Stimulated activated CD8-positive, alpha-beta memory T cell treated with anti-CD3 and anti-CD28 coated beads, Interleukin-12 subunit alpha, Interleukin-12 subunit beta, amount 100 ng/mL, for 24 hours (primary cell): ENCODE results near the gene STK32C.
"Not testable (repeated sequence)": the region's sequence is repeated elsewhere in the genome, so short reads cannot be mapped to it uniquely, and the experiment has no call there.

ENCODE experiments used
- DNase-seq: peaks from one replicate; pipeline ENCODE4 v3.0.0-alpha.2; 2020; ENCODE audit errors: extremely low read depth

Gene STK32C

DNA sequence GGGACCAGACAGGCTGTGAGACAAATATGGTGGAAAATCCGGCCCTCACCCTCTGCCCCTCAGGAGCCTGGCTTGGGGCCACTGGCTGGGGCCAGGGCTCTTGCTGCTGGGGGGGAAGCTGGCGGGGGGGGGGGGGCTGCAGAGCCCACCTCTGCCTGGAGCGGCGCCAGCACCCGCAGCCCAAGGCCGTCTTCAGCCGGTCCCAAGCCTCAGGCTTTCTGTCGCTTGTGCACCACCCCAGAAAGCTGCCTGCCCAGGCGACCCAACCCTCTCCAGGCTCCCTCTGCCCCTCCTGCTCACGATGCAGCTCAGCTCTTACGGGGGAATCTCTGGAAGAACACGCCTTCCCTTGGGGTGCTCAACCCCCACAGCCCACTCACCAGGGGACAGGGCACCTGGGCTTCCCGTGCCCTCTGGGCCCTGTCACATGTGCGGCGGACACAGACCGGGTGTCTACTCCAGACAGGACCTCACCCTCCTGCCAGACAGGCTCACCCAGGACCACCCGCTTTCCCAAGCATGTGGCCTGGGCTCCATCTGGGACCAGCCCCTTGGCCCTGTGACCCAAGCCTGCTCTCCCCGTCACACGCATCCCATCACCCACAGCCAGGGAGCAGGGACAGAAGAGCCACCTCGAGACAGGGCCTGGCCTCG lies 77.1 kb downstream of the STK32C start:
- no peak for DNase-seq

DNA sequence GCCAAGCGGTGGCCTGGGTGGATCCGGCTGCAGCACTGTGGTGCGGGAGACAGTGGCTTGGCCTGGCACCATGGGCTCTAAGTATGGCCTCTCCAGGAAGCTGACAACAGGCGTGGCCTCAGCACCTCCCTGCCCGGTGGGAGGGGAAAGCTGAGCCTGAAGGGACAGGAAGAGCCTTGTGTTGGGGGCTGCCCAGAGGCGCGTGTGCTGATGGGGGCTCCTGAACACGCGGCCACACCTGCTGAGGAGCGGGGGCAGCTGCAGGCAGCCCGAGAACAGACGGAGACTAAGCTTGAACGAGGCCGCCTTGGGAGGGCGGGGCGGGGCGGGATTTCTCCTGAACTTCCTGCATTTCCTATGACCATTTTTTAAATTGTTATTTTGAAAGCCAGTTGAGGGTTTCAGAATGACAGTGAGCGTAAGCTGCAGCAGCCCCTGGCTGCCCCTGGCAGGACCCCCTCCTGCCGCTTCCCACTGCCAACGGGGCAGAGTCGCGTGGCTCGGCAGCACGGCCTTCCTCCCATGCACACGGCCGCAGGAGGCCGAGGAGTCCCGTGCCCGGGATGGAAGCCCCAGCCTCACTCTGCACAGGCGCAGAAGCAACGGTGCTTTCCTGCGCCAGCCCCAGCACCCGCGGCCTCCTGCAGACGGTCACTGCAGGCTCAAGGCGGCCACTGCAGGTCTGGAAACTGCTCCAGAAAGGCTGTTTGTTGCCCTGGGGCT lies 77.8 kb downstream of the STK32C start:
- no peak for DNase-seq

DNA sequence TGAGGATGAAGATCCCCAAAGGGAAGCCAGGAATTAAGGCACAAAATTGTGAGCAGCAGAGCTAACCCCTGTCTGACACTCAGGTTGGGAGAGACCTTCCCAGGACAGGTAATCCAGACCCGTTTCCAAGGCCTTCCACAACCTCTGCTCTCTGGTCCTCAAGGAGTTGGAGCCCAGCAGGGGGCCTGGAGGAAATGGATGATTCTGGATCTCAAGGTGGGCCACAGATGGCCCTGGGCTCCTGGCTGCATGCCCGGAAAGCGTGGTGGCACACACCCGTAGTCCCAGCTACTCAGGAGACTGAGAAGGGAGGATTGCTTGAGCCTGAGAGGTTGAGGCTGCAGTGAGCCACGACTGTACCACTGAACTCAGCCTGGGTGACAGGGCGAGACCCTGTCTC lies 78.7 kb downstream of the STK32C start:
- DNase-seq = no peak

DNA sequence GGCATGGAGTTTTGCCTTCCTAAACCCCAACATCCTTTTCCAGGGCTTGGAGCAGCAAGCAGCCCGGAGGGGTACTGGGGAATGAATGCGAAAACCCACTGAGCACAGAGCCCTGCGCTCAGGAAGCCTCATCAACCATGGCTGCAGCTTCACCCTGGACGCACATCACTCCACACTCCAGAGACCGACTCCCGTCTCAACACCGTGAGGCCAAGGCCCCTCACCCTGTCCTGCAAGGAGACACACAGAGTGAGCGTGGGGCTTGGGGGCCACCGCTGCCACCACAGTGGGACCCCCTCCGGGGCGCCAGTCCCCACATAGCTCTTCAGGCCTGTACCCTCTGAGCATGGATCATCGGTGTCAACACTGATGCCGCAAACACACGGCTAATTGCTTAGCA lies 79.1 kb downstream of the STK32C start:
- no peak for DNase-seq

DNA sequence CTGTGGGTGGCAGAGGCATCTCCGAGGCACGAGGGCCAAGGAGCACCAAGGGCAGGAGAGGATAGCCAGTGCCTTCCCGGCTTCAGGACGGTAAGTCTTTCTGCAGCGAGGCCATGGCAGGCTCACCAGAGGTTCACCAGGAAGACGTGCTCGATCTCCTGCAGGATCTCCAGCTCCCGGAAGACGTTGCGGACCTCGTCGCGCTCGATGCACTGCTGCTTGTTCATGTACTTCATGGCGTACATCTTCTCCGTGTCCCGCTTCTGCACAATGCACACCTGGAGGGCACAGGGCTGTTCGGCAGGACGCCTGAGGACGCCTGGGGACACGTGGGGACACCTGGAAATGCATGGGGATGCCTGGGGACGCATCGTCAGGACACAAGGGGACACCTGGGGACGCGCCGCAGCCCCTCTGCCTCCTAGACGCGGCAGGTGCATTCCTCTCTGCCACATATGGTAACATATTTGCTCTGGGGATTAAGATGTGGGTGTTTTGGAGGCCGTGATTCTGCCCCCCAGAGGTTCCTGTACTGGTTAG lies 79.8 kb downstream of the STK32C start:
- DNase-seq = no peak

DNA sequence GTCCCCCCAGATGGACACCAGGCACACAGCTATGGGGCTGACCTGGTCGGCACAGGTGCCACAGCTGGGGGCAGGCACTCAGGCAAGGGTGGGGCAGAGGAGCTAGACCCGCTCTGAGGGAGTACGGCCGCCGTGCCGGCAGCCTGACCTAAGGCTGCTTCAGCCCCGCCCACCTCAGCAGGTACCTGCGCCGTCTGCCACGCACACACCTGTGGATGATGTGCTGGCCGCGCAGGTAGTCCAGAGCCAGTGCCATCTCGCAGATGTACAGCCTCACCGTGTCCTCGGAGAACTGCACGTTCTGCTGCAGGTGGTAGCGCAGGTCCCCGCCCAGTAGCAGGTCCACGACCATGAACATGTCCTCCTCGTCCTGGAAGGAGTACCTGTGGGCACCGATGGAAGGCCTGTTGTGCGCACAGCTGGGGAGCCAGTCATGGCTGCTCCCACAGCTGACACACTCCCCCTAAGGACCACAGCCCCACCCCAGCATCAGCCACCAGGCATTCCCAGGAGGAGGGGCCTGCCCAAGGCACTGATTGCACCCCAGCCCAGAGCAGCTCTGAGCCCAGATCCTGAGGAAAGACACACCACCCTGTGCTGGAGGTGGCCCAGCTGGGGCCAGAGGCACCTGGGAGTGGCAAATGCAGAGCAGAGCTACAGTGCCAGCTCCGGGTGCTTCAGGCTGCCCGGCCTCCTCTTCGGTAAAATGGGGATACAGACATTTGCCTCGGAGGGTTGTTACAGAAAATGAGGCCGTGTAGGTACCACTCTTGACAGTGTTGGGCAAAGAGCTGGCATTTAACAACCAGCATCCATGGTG lies 81.0 kb downstream of the STK32C start:
- no peak for DNase-seq

DNA sequence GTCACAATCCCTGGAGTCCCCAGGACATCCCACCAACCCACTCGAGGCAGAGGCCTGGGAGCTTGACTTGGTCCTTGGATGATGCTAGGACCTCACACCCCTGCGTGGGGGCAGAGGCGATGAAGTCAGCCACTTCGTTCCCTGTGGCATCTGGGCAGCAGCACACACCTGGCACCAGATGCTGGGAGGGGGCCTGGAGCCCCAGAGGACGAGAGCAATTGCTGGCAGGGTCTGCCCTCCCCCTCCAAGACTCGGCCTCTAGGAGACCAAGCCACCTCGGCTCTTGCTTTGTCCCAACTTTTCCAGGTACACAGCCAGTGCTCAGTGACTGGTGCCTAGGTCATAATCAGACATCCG lies 81.9 kb downstream of the STK32C start:
- no peak for DNase-seq

DNA sequence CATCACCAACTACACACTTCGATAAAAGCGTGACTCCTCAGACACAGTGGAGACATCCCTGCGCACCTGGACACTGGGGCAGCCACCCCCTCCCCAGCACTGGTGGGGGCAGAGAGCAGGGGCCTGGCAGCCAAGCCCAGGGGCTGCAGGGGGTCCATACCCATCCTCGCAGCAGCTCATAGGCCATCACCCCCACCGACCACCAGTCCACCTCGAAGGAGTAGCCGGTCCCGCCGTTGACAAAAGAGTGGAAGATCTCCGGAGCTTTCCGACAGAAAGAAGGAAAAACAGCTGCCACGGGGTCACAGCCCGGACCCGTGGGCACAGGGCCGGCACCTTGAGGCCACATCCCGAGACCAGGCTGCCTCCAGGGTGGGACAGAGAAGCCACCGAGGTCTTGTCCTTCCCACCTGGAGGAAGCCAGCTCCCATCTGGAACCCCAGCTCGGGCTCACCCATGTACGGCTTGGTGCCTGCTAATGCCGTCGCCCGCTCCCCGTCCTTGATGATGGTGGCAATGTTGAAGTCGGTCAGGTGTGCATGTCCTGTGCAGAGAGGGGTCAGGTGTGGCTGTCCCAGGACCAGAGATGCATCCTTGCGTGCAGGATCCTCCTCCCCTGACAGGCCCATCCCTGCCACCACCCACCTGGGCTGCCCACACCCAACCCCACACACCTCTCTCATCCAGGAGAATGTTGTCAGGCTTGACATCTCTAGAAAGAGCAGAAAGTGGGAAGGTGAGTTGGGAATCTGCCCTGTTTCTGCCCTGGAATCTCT lies 82.5 kb downstream of the STK32C start:
- no peak for DNase-seq

DNA sequence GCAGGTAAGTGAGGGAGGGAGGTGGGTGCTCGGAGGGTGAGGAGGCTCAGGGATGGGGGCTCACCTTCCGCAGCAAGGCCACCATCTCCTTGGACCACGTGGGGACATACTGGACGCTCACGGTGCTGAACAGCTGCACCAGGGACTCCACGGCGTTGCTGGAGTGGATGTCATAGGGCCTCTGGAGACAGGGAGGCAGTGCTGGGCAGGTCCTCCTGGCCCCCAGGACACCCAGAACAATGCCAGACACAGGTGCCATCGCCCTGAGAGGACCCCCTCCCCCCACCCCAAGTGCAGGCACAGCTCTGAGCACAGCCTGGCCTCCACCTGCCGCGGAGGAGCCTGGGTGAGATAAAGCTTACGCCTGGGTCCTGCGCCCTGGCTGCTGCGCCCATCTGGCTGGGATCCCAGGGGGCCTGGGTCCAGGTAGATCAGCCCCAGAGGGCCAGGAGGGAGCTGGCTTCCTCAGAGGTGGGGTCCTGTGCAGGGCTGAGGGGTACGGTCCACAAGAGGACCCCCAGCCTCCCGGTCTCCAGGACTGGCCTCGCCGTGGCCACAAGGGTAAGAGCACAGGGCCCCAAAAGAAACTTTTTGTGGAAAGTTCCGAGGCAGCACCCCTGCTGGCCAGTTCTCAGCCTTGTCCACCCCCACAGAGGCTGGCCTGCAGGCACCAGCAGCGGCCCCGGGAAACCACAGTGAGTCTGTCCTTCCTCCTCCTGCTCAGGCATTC lies 83.2 kb downstream of the STK32C start:
- no peak for DNase-seq

DNA sequence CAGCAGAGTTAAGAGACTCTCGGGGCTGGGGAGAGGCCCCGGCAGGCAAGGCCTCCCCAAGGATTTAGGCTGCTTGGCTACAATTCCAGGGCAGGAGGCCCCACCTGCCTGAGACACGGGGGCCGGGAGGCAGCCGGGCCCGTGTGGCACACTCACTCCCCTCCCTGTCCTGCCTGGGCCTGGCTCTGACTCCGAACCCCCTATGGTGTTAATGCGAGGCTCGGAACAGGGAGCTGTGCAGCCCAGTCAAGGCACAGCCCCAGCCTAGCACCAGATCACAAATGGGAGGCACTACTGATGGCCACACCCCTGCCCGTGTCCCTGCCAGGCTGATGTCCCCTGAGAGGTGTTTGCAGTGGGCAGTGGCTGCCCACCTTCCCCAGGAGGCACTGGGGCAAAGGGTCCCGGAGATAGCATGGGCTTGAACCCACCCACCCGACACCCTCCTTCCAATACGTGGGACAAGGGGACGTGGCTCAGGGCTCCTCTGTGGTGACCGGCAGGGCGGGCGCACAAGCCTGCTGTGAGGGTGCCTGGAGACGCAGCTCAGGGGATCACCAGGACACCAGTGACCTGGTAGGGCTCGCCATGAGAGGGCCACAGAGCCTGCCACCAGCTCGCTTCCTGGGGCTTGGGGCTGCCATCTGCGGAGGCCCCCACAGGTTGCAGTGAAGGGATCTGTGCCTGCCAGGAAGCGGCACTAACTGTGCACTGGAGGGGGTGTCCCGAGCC lies 84.0 kb downstream of the STK32C start:
- DNase-seq = no peak

DNA sequence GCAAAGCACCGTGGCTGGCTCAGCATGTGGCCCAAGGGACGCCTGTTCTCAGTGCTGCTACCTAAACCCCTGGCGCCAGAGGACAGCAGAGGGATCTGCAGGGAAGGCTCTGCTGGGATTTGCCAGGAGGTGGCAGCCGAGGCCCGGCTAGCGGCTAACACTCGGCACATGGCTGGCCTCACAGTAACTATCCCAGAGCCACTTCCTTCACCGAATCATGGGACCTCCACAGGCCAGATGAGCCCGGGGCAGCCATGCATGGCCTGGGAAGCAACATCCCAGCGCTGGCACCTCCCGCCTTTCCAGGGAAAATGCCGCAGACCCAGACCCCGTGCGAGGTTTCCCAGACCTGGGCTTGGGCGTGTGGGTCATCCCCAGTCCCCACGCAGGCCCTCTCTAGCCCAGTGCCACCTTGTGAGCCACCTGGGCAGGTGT lies 84.6 kb downstream of the STK32C start:
- DNase-seq = peak; percentile 27

DNA sequence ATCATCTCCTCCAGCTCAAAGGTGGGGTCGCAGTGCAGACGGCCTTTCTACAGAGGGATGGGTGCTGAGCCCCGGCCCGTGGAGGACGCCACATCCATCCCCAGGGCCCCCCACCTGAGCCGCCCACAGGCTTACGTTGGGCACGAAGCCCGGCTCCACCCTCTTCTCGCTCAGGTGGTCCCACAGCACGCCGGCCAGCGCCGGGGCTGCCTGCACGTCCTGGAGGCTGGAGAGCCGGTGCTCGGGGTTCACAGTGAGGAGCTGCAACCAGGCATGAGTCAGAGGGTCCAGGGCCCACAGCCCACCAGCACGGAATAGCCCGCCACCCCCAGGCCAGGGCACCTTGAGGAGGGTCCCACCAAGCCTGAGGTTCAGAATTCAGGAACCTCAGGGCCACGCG lies 85.0 kb downstream of the STK32C start:
- no peak for DNase-seq

DNA sequence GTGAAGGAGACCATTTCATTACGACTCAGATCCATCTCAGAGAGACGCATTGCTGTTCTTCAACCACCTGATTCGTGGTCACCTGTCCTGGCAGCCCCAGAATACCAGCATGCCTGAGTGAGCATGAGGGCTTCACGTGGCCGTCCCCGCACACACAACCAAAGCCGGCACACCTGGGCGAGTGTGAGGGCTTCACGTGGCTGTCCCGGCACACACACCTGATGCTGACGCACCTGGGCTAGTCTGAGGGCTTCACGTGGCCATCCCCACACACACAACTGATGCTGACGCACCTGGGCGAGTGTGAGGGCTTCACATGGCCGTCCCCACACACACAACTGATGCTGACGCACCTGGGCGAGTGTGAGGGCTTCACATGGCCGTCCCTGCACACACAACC lies 86.8 kb downstream of the STK32C start:
- not testable (repeated sequence) for DNase-seq

DNA sequence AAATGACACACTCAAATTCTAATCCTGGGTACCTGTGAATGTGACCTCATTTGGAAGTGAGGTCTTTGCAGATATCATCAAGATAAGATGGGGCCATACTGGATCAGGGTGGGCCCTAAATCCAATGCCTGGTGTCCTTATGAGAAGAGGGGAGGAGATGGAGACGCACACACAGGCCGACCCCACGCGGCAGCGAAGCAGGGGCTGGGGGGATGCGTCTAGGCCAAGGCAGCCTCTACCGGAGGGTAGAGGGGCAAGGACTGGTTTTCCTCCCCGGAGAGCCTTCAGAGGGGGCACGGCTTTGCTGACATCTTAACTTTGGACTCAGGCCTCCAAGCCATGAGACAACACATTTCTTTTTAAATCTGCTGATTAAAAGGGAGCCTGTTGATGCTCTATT lies 87.7 kb downstream of the STK32C start:
- DNase-seq = no peak

DNA sequence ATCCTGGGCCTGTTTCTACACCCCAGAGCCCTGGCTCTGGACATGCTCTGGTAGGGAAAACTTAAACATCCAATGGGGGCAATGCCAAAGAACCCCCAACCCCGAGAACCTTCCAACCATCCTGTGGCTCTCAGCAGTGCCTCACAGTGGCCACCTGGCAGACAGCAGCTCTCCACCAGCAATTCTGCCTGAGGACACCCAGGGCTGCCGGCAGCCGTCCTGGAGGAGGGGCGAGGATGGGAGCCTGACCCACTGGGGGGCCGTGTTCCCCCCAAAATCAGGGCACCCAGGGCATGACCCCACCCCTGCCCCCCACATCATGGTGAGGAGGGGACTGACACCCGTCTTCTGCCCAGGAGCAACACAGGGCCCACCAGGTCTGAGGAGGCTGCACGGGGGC lies 88.3 kb downstream of the STK32C start:
- DNase-seq = no peak

DNA sequence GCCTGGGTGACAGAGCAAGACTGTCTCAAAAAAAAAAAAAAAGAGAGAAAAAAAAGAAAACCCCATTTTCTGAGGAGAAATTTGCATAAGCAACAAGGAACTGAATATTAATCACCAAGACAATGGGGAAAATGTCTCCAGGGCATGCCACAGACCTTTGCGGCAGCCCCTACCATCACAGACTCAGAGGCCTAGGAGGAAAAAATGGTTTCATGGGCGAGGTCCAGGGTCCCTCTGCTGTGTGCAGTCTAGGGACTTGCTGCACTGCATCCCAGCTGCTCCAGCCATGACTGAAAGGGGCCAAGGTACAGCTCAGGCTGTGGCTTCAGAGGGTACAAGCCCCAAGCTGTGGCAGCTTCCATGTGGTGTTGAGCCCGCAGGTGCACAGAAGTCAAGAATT lies 91.3 kb downstream of the STK32C start:
- DNase-seq = not testable (repeated sequence)

DNA sequence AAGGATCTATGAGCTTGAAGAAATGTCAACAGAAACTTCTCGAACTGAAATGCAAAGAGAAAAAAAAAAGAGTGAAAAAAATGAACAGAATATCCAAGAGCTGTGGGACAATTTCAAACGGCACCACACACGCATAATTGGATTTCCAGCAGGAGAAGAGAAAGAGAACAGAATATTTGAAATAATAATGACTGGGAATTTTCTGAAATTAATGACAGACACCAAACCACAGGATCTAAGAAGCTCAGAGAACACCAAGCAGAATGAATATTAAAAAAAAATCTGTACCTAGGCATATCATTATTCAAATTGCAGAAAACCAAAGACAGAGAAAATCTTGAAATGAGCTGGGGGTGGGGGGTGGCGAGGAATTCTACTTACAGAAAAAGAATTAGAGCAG lies 93.8 kb downstream of the STK32C start:
- DNase-seq = no peak

DNA sequence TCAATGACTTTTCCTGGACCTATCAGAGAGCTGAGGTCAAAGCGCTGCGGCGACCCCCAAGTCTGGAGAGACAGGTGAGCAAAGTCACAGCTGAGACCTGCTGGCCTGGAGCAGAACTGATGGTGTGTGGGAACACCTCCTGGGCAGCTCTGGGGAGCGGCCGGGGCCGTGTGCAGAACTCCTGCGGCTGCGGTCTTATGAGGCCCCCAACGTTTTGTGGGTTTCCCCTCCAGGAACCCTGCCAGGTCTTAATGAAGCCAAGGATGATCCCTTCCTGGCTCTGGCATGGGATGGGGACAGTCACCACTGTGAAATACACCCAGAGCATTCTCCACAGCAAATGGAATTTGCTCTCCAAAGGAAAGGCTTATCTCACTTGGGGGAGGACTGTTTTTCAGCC lies 94.9 kb downstream of the STK32C start:
- DNase-seq = no peak

DNA sequence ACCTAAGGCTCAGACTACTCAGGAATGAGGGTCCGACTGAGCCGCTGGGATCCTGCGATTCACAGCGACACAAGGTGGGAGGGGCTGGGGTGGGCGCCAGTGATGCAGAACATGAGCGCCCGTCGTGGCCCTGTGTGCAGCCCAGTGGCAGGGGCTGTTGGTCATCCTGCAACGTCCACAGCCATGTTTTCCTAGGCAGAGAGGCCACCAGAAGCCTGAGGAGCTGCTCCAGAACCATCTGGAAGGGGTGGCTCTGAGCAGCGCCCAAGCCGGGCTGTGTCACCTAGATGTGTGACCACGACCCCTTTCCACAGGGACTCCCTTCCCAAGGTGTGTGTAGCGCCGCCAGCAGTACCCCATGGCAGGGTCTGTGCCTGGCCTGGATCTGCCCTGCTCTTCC lies 96.5 kb downstream of the STK32C start:
- DNase-seq = no peak

DNA sequence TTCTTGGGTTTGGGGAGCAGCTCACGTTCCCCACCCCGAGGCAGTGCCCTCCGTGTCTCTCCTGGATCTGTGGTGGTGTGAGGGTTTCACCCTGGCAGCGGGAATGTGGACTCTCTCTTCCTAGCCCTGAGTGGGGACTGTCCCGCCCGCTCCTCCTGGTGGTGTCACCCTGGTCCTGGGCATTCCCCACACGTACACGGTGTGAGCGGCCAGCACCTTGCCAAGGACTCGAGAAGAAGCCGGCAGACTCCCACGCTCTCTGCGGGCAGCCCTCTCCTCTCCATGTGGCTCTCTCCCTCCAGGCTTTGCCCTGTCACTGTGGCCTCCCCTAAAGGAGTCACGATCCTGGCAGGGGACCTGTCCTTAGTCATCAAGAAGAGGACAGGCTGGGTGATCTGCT lies 97.0 kb downstream of the STK32C start:
- DNase-seq = no peak
